ENCODE measurements around the gene GALE.
"Not testable (repeated sequence)": the region's sequence is repeated elsewhere in the genome, so short reads cannot be mapped to it uniquely, and the experiment has no call there.

GALE gene

DNA sequence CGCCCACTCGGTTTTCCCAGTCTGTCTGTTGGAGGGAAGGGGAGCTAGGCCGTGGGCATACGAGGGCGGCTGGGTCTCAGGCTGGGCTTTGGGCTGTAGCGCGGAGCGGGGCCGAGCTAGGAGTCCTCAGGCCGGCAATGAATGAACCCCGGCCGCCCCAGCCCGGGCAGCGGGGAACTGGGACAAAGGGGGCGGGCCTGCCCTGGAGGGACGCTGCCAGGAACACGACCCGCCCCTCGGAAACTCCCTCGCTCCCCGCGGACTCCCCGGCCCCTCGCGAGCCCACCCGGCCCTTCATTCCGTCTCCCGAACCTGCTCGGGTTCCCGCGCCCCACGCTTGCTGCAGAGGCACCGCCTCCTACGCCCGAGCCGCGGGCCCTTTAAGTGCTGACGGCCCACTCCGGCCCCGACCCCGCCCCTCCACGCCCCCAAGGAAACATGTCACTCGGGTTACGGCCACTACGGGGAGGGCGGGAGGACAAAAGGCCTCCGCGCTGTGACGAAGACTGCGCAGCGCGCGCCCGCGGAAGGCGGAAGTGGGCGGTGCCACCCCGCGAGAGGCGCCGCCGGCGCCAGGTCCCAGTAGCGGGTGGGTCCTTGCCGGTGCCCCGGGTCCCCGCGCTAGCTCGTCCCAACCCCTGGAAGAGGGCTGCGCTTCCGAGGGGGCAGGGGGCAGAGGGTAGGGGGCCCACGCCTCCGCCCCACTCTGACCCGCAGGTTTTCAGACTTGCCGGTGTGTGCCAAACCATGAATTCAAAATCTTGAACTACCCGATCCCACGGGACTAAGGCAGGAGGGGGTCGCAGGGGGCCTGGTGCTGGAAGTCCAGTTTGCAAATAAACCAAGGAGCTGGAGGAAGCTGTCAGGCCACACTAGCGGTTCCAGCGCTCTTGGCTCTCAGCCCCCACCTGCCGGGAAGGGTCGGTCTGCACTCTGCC lies at the start of gene GALE:
TSS of gene GALE (minus strand) at position 355 of the 938 bp plus-strand sequence. CDS start 1,747 bp downstream, outside the sequence.
- in situ Hi-C loops (cut with MboI; ENCODE audit: low sequenced_read_pairs) = loop anchor here (10.0 kb wide), 1 partner anchor 114 kb away; the partner anchor contains the start of gene CNR2

DNA sequence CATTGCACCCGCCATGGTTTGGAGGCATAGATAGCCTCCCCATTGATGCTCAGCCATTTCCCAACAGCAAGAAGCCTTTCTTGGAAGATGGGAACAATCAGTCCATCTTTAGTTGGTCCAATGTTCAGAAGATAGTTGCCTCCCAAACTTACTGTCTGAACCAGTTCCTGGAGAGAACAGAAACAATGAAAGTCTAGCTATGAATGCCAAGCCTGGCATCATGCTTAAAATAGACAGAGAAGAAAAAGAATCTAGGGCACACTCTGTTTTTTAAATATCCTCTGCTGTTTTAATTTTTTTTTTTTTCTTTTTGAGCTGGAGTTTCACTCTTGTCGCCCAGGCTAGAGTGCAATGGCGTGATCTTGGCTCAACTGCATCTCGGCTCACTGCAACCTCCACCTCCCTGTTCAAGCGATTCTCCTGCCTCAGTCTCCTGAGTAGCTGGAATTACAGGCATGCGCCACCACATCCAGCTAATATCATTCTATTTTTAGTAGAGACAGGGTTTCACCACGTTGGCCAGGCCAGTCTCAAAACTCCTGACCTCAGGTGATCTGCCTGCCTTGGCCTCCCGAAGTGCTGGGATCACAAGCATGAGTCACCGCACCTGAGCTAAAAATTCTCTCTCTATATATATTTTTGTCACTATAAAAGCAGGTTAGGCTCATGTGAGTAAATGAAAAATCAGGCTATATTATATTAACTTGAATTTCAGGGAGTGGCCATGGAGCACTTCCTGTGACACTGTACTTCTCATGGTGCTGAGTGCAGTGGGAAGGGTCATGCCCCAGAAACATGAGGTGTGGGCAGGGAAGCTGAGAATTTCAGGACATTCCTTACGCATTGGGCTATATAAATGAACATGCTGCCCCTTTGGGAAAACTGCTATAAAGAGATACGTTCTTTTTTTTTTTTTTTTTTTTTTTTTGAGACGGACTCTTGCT lies 48.4 kb upstream of the GALE start:
- in situ Hi-C loops (cut with MboI; ENCODE audit: low sequenced_read_pairs) = no loop called here

DNA sequence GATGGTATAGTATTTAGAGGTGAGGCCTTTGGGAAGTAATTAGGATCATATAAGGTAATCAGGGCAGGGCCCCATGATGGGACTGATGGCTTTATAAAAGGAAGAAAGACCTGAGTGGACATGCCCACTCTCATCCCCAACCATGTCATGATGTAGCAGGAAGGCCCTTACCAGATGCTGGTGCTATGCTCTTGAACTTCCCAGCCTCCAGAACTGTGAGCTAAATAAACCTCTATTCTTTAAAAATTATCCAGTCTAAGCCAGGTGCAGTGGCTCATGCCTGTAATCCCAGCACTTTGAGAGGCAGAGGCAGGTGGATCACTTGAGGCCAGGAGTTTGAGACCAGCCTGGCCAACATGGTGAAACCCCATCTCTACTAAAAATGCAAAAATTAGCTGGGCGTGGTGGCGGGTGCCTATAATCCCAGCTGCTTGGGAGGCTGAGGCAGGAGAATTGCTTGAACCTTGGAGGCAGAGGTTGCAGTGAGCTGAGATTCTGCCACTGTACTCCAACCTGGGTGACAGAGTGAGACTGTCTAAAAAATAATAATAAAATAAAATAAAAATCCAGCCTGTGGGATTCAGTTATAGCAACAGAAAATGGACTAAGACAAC lies 47.0 kb upstream of the GALE start:
- in situ Hi-C loops (cut with MboI; ENCODE audit: low sequenced_read_pairs) = not testable (repeated sequence)

DNA sequence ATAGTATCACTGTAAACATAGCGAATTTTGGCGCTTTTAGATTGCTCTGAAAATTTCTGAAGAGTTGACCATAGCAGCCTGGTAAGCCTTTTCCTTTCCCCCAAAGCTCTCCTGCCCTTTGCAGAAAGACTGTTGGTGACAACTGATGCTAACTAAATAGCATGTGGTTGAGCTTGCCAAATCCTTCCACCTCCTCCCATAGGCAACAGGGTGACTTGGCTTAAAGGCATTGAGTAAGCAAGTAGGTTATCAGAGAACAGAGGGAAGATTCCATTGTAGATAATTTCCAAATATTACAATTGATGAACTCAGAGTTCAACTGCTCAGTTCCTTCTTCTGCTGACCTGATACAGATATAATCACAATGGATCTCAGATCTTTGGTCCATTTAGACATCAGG lies 44.6 kb upstream of the GALE start:
- in situ Hi-C loops (cut with MboI; ENCODE audit: low sequenced_read_pairs) = no loop called here

DNA sequence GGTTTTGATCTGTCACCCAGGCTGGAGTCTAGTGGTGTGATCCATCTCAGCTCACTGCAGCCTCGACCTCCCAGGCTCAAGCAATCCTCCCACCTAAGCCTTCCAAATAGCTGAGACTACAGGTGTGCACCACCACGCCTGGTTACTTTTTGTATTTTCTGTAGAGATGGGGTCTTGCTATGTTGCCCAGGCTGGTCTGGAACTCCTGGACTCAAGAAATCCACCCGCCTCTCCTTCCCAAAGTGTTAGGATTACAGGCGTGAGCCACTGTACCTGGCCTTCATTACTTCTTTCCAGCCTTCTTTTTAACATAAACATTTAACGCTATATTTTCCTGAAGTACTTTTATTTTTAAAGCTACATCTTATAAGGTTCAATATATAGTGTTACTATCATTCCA lies 43.1 kb upstream of the GALE start:
- in situ Hi-C loops (cut with MboI; ENCODE audit: low sequenced_read_pairs) = no loop called here

DNA sequence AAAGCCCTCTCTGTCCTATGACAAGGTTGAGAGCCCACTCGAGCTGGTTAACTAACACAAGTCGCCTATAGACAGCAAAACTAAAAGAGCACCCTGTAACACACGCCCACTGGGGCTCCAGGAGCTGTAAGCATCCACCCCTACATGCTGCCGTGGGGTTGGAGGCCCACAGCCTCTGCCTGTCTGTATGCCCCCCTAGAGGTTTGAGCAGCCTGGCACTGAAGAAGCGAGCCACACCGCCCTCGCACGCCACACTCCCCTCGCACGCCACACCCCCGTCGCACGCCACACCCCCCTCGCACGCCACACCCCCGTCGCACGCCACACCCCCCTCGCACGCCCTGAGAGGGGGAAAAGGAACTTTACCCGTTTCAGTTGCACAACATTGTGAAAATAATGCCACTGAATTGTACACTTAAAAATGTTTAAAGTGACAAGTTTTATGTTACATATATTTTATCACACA lies 37.9 kb upstream of the GALE start:
- in situ Hi-C loops (cut with MboI; ENCODE audit: low sequenced_read_pairs) = no loop called here

DNA sequence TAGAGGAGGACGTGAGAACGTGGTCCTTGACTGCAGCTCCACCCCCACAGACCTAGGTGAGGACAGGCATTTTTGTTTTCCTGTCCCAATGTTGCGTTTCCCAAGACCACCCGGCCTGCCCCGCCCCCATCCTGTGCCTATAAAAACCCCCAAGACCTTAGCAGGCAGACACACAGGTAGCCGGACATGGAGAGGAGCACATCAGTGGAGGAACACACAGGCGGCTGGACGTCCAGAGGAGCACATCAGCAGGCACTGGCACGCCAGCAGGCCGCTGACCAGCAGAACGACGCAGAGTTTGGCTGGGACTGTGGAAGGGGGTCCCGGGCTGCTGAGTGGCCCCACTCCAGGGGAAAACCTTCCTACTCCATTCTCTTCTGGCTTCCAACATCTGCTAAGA lies 37.4 kb upstream of the GALE start:
- in situ Hi-C loops (cut with MboI; ENCODE audit: low sequenced_read_pairs) = no loop called here

DNA sequence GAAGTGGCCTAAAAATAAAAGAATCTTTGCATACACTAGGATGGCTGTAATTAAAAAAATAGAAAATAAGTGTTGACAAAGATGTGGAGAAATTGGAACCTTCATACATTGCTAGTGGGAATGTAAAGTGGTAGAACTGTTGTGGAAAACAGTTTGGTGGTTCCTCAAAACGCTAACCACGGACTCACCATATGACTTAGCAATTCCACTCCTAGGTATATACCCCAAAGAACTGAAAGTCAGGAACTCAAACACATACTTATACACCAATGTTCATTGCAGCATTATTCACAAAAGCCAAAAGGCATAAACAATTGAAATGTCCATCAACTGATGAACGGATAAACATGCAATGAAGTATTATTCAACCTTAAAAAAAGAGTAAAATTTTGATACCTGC lies 35.5 kb upstream of the GALE start:
- in situ Hi-C loops (cut with MboI; ENCODE audit: low sequenced_read_pairs) = no loop called here

DNA sequence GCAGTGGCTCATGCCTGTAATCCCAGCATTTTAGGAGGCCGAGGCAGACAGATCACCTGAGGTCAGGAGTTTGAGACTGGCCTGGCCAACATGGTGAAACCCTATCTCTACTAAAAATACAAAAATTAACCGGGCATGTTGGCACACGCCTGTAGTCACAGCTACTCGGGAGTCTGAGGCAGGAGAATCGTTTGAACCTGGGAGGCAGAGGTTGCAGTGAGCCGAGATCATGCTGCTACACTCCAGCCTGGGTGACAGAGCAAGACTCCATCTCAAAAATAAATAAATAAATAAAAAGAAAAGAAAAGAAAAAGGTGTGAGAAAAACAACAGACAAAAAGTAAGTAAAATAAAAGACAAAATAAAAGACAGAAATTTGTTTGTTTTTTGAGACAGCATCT lies 33.6 kb upstream of the GALE start:
- in situ Hi-C loops (cut with MboI; ENCODE audit: low sequenced_read_pairs) = not testable (repeated sequence)

DNA sequence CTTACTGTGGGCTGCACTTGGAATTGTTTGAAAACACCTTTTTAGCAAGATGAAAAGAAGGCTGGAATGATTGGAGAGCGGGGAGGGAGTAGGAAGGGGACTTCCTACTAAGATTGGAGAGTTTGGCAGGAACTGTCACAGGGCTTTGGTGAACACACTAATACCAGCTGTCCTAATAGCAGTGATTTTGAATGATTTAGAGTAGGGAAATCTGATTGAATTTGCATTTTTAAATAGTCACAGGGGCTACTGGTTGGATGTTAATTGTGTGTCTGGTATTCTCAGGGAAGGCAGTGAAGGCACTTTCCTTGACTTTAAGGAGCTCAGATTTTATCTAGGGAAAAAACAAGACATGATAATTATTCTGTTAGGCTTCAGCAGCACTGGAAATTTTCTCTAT lies 27.2 kb upstream of the GALE start:
- in situ Hi-C loops (cut with MboI; ENCODE audit: low sequenced_read_pairs) = no loop called here

DNA sequence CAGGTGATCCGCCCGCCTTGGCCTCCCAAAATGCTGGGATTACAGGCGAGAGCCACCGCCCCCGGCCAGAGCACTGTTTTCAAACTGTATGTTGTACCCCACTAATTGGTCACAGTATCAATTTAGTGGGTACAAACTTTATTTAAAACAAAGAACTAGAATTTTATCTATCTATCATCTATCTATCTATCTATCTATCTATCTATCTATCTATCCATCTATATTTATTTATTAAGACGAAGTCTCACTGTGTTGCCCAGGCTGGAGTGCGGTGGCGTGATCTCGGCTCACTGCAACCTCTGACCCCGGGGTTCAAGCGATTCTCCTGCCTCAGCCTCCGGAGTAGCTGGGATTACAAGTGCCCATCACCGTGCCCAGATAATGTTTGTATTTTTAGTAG lies 26.0 kb upstream of the GALE start:
- in situ Hi-C loops (cut with MboI; ENCODE audit: low sequenced_read_pairs) = not testable (repeated sequence)

DNA sequence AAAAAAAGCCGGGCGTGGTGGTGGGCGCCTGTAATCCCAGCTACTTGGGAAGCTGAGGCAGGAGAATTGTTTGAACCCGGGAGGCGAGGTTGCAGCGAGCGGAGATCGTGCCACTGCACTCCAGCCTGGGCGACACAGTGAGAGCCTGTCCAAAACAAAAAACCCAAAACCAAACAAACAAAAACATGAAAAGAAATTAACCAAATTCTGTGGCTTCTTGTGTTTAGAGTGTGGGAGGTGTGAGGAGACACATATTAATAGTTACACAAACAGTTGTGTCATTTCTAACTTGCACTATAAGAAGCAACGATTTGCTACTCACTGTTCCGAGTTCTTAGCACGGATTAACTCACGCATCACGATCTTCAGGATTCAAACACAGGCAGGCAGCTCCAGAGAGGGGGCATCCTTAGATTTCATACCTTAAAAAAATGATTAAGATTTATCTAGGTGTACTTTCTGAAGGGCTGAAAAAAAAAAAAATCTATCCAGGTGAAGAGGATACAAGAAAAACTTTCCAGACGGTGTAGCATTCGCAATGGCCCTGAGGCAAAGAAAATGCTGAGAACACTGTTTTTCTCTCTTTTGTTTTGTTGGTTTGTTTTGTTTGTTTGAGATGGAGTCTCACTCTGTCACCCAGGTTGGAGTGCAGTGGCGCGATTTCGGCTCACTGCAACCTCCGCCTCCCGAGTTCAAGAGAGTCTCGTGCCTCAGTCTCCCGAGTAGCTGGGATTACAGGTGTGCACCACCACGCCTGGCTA lies 25.4 kb upstream of the GALE start:
- in situ Hi-C loops (cut with MboI; ENCODE audit: low sequenced_read_pairs) = no loop called here

DNA sequence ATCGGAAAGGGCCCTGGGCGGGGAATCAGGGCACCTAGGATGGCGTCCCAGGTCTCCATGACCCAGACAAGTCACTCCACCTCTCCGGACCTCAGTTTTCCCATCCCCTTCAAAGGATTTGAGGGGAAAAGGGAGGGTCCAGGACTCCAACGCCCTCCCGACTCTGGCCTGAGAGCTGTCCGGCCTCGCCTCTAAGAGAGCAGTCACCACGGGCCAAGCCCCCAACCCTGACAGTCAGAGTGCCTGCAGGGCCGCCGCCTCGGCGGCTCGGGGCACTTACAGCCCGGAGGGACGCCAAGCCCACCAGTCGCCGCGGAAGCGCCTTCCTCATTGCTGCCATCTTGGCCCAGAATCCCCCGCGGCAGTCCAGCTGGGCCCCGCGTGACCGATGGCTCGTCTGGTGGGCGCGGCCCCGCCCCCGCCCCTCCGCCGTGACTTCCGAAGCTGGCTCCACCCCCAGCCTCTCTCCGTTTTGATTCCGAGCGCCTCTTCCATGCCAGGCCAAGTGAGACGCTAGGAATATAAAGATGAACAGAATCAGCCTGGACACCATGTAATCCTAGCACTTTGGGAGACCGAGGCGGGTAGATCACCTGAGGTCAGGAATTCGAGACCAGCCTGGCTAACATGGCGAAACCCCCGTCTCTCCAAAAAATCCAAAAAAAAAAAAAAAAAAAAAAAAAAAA lies 24.7 kb upstream of the GALE start, which contains the start of gene HMGCL:
TSS of gene HMGCL (minus strand) at position 354 of the 686 bp plus-strand sequence. CDS start at position 340, 14 bp downstream.
- in situ Hi-C loops (cut with MboI; ENCODE audit: low sequenced_read_pairs) = no loop called here

DNA sequence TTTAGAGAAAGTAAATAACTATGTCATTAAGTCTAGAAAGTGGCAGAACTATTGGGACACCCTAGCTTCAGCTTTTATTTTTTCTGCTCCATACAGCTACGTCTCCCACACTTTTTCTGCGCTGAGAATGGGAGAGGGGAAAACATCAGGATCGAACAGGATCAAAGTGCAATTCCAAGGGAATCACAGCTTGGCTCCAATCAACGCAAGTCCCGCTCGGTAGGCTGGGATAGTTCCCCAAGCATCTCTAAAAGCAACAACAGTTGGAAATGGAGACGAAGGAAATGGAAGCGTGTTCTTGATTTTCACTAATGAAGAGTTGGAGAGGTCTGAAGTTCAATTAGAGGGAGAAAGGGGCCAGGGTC lies 24.1 kb upstream of the GALE start:
- in situ Hi-C loops (cut with MboI; ENCODE audit: low sequenced_read_pairs) = no loop called here

DNA sequence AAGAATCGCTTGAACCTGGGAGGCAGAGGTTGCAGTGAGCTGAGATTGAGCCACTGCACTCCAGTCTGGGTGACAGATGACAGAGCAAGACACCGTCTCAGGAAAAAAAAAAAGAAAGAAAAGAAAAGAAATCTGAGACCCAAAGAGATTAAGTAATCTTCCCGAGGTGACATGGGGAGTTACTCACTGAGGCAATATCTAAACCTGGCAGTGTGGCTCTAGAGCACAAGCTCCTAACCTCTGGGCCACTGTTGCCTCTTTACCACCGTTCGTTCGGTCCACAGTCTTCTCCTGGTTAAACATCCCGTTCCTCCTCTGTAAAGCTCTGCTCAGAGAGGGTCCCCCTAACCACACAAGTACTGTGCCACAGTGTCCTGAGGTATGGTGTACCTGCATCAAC lies 23.2 kb upstream of the GALE start:
- in situ Hi-C loops (cut with MboI; ENCODE audit: low sequenced_read_pairs) = no loop called here

DNA sequence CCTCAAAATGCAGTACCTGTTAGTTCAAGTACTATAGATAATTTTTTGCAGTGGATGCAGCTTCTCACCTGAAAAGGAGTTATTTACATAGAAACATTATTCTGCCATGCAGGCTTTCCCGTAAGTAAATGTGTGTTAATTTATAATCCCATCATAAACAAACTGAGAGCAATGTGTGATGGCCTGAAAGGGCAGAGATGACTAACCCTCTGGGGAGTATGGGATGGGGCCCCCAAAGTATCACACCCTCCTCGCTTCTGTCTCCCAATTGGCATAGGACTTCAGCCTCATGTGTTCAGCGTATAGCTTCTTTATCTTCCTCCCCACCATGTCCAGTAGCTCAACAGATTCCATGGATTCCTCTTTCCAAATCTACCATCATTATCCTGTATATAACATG lies 17.1 kb upstream of the GALE start:
- in situ Hi-C loops (cut with MboI; ENCODE audit: low sequenced_read_pairs) = no loop called here

DNA sequence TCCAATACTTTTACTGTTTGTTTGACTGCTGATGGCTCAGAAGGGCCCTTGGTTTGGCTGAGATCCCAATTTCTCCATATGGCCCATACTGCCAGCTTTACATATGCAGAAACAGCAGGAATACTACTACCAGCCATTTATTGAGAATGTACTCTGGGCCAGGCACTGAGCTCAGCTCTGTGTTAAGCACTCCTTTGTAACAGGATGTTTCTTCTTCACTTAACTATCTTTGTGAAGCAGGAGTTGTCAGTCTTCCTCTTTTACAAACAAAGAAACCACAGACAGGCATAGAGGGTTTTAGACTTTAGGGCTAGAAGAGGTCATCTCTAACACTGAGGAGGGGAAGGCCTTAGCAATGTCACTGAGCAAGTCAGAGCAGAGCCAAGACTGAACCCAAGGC lies 16.4 kb upstream of the GALE start:
- in situ Hi-C loops (cut with MboI; ENCODE audit: low sequenced_read_pairs) = no loop called here

DNA sequence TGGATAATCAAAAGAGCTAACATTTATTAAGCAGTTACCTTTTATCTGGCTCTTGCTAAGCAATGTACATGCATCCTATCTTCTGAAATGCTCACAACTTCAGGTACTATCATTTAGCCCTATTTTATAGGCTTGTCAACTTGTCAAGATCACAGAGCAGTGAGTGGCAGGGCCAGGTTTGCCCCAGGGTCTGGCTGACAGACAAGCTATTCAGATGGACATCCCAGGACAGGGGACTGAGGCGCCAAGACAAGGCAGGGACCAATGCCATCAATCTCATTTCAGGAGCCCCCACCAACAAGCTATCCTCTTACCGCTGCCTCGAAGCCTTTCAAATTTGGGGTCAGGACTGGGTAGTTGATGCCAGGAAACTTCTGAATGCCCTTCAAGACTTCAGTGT lies 15.8 kb upstream of the GALE start:
- in situ Hi-C loops (cut with MboI; ENCODE audit: low sequenced_read_pairs) = no loop called here

DNA sequence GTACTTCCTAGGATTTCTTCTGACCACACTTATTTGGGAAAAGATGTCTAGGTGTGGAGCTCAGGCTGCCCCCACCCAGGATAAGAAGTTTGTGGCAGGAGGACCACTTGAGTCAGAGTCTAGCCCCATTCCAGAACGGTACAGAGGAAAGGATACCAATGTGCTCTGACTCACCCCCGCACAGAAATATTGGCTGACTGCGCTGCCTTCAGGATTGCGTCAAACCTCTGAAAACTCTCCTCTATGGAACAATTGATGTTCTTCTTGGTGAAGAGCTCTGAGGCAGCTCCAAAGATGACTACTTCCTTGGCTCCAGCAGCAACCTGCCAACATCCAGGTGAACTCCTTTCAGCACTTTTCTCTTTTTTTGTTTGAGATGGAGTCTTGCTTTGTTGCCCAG lies 13.5 kb upstream of the GALE start:
- in situ Hi-C loops (cut with MboI; ENCODE audit: low sequenced_read_pairs) = no loop called here

Measured in HL-60/S4 treated with phorbol 12-myristate 13-acetate at 8.2 ng/mL for 4 days and 3 days (cell line).